ENCODE measurements around the gene GUCA1A.

DNA sequence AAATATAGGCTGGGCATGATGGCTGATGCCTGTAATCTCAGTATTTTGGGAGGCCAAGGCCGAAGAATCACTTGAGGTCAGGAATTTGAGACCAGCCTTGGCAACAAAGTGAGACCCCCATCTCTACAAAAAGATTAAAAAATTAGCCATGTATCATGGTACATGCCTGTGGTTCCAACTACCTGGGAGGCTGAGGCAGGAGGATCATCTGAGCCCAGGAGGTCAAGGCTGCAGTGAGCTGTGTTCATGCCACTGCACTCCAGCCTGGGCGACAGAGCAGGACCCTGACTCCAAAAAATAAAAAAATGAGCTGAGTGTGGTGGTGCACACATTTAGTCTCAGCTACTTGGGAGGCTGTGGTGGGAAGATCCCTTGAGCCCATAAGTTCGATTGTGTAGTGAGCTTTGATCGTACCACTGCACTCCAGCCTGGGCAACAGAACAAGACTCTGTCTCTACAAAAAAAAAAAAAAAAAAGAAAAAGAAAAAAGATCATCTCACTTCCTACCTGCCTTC lies 31.7 kb downstream of the GUCA1A start:
- TF ChIP-seq, protein P1, sequence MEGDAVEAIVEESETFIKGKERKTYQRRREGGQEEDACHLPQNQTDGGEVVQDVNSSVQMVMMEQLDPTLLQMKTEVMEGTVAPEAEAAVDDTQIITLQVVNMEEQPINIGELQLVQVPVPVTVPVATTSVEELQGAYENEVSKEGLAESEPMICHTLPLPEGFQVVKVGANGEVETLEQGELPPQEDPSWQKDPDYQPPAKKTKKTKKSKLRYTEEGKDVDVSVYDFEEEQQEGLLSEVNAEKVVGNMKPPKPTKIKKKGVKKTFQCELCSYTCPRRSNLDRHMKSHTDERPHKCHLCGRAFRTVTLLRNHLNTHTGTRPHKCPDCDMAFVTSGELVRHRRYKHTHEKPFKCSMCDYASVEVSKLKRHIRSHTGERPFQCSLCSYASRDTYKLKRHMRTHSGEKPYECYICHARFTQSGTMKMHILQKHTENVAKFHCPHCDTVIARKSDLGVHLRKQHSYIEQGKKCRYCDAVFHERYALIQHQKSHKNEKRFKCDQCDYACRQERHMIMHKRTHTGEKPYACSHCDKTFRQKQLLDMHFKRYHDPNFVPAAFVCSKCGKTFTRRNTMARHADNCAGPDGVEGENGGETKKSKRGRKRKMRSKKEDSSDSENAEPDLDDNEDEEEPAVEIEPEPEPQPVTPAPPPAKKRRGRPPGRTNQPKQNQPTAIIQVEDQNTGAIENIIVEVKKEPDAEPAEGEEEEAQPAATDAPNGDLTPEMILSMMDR (conservative IDR thresholded peaks at IDR 0.05; ENCODE audit: low read length), result no peak
- TF ChIP-seq EZH2phosphoT487 (IDR thresholded peaks at IDR 0.05; ENCODE audit: borderline replicate concordance, low read depth, low read length), result no peak
